PC-3 (cell line): ENCODE results near the gene TSKS. TPM values are rescaled to one million over a fixed set of nuclear protein-coding genes. Genes with fewer than 3 reads are reported as not detected.
"Not testable (repeated sequence)": the region's sequence is repeated elsewhere in the genome, so short reads cannot be mapped to it uniquely, and the experiment has no call there.

Source experiments
- ATAC-seq: fragments of 200-7000 bp; cut with Tn5 transposase; 2 replicates; pipeline ENCODE4 v1.9.1; 2020; ENCODE audit warnings: mild to moderate bottlenecking, moderate library complexity
- BruUV-seq: library from RNA; stranded (reverse); fragments of 400-500 nt; replicated peaks from 2 replicates; lab custom pipeline; 2021; lab: Mats Ljungman, UMichigan
- CTCF ChIA-PET: fragments of 300-600 bp; sonication (Branson Sonifier 250); formaldehyde crosslinking; loops from one replicate; lab custom pipeline; 2022; ENCODE audit warnings: antibody characterized with exemption; lab: Charles Lee
- POLR2A ChIA-PET: fragments of 300-600 bp; sonication (Branson Sonifier 250); formaldehyde crosslinking; loops from one replicate; lab custom pipeline; 2022; ENCODE audit warnings: antibody characterized with exemption; ENCODE audit not compliant: unreplicated experiment; lab: Charles Lee
- DNase-seq: peaks from one replicate; pipeline ENCODE4 v3.0.0-alpha.2; 2015
- H2AFZ ChIP-seq: fragments of 300-600 bp; sonication (generic); 2 replicates; pipeline ENCODE4 v1.6.0; 2016; ENCODE audit warnings: antibody characterized with exemption, low read length
- H3F3A ChIP-seq: fragments of 300-600 bp; sonication (generic); one replicate; pipeline ENCODE4 v1.6.0; 2017; ENCODE audit warnings: antibody characterized with exemption, low read length, control low read depth, mild to moderate bottlenecking; ENCODE audit not compliant: unreplicated experiment
- H3K27ac ChIP-seq: fragments of 300-600 bp; sonication (generic); 2 replicates; pipeline ENCODE4 v1.5.1; 2016; ENCODE audit warnings: mild to moderate bottlenecking, low read length
- H3K27me3 ChIP-seq: fragments of 300-600 bp; sonication (generic); 2 replicates; pipeline ENCODE4 v1.6.1; 2016; ENCODE audit warnings: low read length, mixed read lengths
- H3K36me3 ChIP-seq: fragments of 300-600 bp; sonication (generic); 2 replicates; pipeline ENCODE4 v1.6.1; 2016; ENCODE audit warnings: low read depth, mixed run types, low read length, mixed read lengths
- H3K4me1 ChIP-seq: fragments of 300-600 bp; sonication (generic); 2 replicates; pipeline ENCODE4 v1.5.1; 2016; ENCODE audit warnings: low read length; ENCODE audit not compliant: insufficient read depth
- H3K4me2 ChIP-seq: fragments of 300-600 bp; sonication (generic); 2 replicates; pipeline ENCODE4 v1.6.0; 2016; ENCODE audit warnings: low read length
- H3K4me3 ChIP-seq: fragments of 300-600 bp; sonication (generic); 2 replicates; pipeline ENCODE4 v1.5.1; 2016; ENCODE audit warnings: mild to moderate bottlenecking, low read length, mixed read lengths
- H3K79me2 ChIP-seq: fragments of 300-600 bp; sonication (generic); 2 replicates; pipeline ENCODE4 v1.6.1; 2017; ENCODE audit warnings: low read length, mixed read lengths
- H3K9ac ChIP-seq: fragments of 300-600 bp; sonication (generic); 2 replicates; pipeline ENCODE4 v1.6.0; 2016; ENCODE audit warnings: mild to moderate bottlenecking, low read length
- H3K9me2 ChIP-seq: fragments of 300-600 bp; sonication (generic); replicated peaks from 2 replicates; pipeline ENCODE4 v1.6.1; 2016; ENCODE audit warnings: mixed run types, low read length, mixed read lengths
- H3K9me3 ChIP-seq: fragments of 300-600 bp; sonication (generic); 2 replicates; pipeline ENCODE4 v1.6.1; 2016; ENCODE audit warnings: low read length, mixed read lengths
- H4K20me1 ChIP-seq: fragments of 300-600 bp; sonication (generic); 2 replicates; pipeline ENCODE4 v1.6.1; 2016; ENCODE audit warnings: low read length, mixed read lengths
- CTCF ChIP-seq: fragments of 300-600 bp; sonication (generic); conservative IDR thresholded peaks from 2 replicates; pipeline ENCODE4 v1.5.1; 2017; ENCODE audit warnings: antibody characterized with exemption, low read depth, mild to moderate bottlenecking, low read length
- EZH2 ChIP-seq: fragments of 300-600 bp; sonication (generic); IDR thresholded peaks from one replicate; pipeline ENCODE4 v1.6.1; 2017; ENCODE audit warnings: antibody characterized with exemption, mild to moderate bottlenecking, low read length; ENCODE audit not compliant: unreplicated experiment
- EZH2phosphoT487 ChIP-seq: fragments of 300-600 bp; sonication (generic); IDR thresholded peaks from 2 replicates; pipeline ENCODE4 v1.6.1; 2018; ENCODE audit warnings: mild to moderate bottlenecking, antibody characterized with exemption, low read length, borderline replicate concordance
- intact Hi-C: fragments of 100-400 bp; cut with micrococcal nuclease; formaldehyde crosslinking; loops from 2 replicates; pipeline ENCODE4 v1.9.0; 2023
- total RNA-seq: library from RNA; depleted of rRNA; stranded (reverse); fragments of >200 nt; gene quantifications from 2 replicates; pipeline ENCODE4 v1.2.3, GENCODE V29; 2014

The TSKS gene
- total RNA-seq, 1 experiment from 2014 or later: not detected

GRCh38 chr19:49727217-49728030, 35.7 kb downstream of the TSKS start:
- no peaks in the 10 kb centered on the region for H3K9me2 ChIP-seq
- H3K4me2 ChIP-seq: no peak overlapping the region
- POLR2A ChIA-PET: interaction anchor here (0.6 kb wide), 1 partner anchor 48 kb away, joined by 10 read pairs; no protein-coding TSS in a partner anchor
- BruUV-seq: no TSS peak
- no peak overlapping the region for H3K4me3 ChIP-seq
- CTCF ChIA-PET: no interaction called here
- H3K4me1 ChIP-seq: peaks cover 5% of the 10 kb centered on the region
- no peaks in the 10 kb centered on the region for H3K79me2 ChIP-seq
- H3K27ac ChIP-seq: no peak overlapping the region
- no peaks in the 10 kb centered on the region for H3K27me3 ChIP-seq
- H2AFZ ChIP-seq: no peak overlapping the region
- no peaks in the 10 kb centered on the region for H4K20me1 ChIP-seq
- no peak for DNase-seq
- no peak for ATAC-seq
- no peaks in the 10 kb centered on the region for H3K9me3 ChIP-seq
- H3K36me3 ChIP-seq: no peaks in the 10 kb centered on the region
- intact Hi-C loops: no loop called here
- no peaks in the 10 kb centered on the region for H3F3A ChIP-seq
- H3K9ac ChIP-seq: no peak overlapping the region
- TF ChIP-seq CTCF (no peak), EZH2phosphoT487 (no peak), EZH2 (no peak)

GRCh38 chr19:49719420-49719819, 43.7 kb downstream of the TSKS start:
- DNase-seq, H2AFZ ChIP-seq, H3K9ac ChIP-seq, ATAC-seq, BruUV-seq, intact Hi-C loops, POLR2A ChIA-PET, H3K9me2 ChIP-seq, H3F3A ChIP-seq, H4K20me1 ChIP-seq, H3K79me2 ChIP-seq, H3K4me3 ChIP-seq, H3K27ac ChIP-seq, H3K27me3 ChIP-seq, H3K36me3 ChIP-seq, H3K4me2 ChIP-seq, H3K9me3 ChIP-seq, H3K4me1 ChIP-seq: not testable (repeated sequence)
- CTCF ChIA-PET: interaction anchor here (0.6 kb wide), 1 partner anchor 173 kb away, joined by 6 read pairs; no protein-coding TSS in a partner anchor

- intact Hi-C loops: no loop called here
- ATAC-seq: no peak
- Histone ChIP-seq H3K27ac (no peak overlapping the region), H3K9ac (no peak overlapping the region), H3K4me2 (no peak overlapping the region), H3K9me3 (no peaks in the 10 kb centered on the region), H3K27me3 (no peaks in the 10 kb centered on the region), H3K4me1 (no peaks in the 10 kb centered on the region), H3F3A (no peaks in the 10 kb centered on the region), H4K20me1 (no peaks in the 10 kb centered on the region), H3K4me3 (no peak overlapping the region), H3K9me2 (no peaks in the 10 kb centered on the region), H3K36me3 (no peaks in the 10 kb centered on the region), H3K79me2 (no peaks in the 10 kb centered on the region), H2AFZ (no peak overlapping the region)
- POLR2A ChIA-PET: no interaction called here
- CTCF ChIA-PET: no interaction called here
- DNase-seq: no peak
- BruUV-seq: no TSS peak
- TF ChIP-seq CTCF: no peak
- TF ChIP-seq EZH2: no peak
- TF ChIP-seq EZH2phosphoT487: no peak
Observed at GRCh38 chr19:49718991-49719390, 44.1 kb downstream of the TSKS start.
